HCT116 (cell line): ENCODE measurements around the gene MZT2A. TPM values are rescaled to one million over a fixed set of nuclear protein-coding genes. Genes with fewer than 3 reads are reported as not detected.

Experiments used
- ATAC-seq: fragments of 200-7000 bp; cut with Tn5 transposase; 2 replicates; pipeline ENCODE4 v1.9.1; 2020; ENCODE audit warnings: mild to moderate bottlenecking, moderate library complexity
- BruUV-seq: library from RNA; stranded (reverse); fragments of 400-500 nt; replicated peaks from 2 replicates; lab custom pipeline; 2021; lab: Mats Ljungman, UMichigan
- CTCF ChIA-PET: fragments of 300-600 bp; sonication (Branson Sonifier 250); formaldehyde crosslinking; loops from one replicate; lab custom pipeline; 2021; ENCODE audit warnings: antibody characterized with exemption; lab: Charles Lee
- POLR2A ChIA-PET: fragments of 300-600, 350-600 bp; sonication (Branson Sonifier 250); formaldehyde crosslinking; loops from one replicate; lab custom pipeline; 2021; ENCODE audit warnings: antibody characterized with exemption; lab: Charles Lee
- RAD21 ChIA-PET, 2 experiments: fragments of 300-600 bp; sonication (Branson Sonifier 250); formaldehyde crosslinking; loops; one replicate each; lab custom pipeline; 2023; ENCODE audit warnings: low total read pairs in 2 of 2; ENCODE audit not compliant: uncharacterized antibody in 2 of 2, unreplicated experiment in 2 of 2, low non-redundant PET in 1 of 2; lab: Charles Lee
- DNase-seq: peaks from one replicate; pipeline ENCODE4 v3.0.0-alpha.2; 2010; ENCODE audit warnings: low read depth, low spot score
- H2AFZ ChIP-seq: fragments of 200-600 bp; shearing (Covaris generic), sonication (generic); 2 replicates; pipeline ENCODE4 v1.6.1; 2017; ENCODE audit warnings: low read depth, mixed run types, mixed read lengths, antibody characterized with exemption, low read length; ENCODE audit not compliant: poor library complexity, severe bottlenecking
- H3K27ac ChIP-seq: 2 replicates; pipeline ENCODE4 v1.5.1; 2012; ENCODE audit warnings: low read depth, low read length
- H3K27me3 ChIP-seq: fragments of 200-600 bp; sonication (generic); 2 replicates; pipeline ENCODE4 v1.6.1; 2016; ENCODE audit warnings: mixed run types, low read length, mixed read lengths; ENCODE audit not compliant: insufficient read depth
- H3K36me3 ChIP-seq, 2 experiments: fragments of 200-500 bp in 1 of 2; fragments of 200-600 bp in 1 of 2; sonication (Bioruptor generic) in 1 of 2; sonication (generic) in 1 of 2; 2 replicates each; pipeline versions ENCODE4 v1.5.1 to v1.6.1; 2014 to 2016; ENCODE audit warnings: low read length in 2 of 2, inconsistent platforms in 1 of 2, mixed read lengths in 1 of 2, mixed run types in 1 of 2; ENCODE audit not compliant: insufficient read depth in 2 of 2, control insufficient read depth in 1 of 2
- H3K4me1 ChIP-seq, 2 experiments: fragments of 200-600 bp in 1 of 2; sonication (generic) in 1 of 2; 2 replicates each; pipeline versions ENCODE4 v1.5.1 to v1.6.1; 2012 to 2017; ENCODE audit warnings: low read length in 2 of 2, inconsistent platforms in 1 of 2, mild to moderate bottlenecking in 1 of 2, mixed read lengths in 1 of 2, mixed run types in 1 of 2, moderate library complexity in 1 of 2; ENCODE audit not compliant: insufficient read depth in 2 of 2, control insufficient read depth in 1 of 2
- H3K4me2 ChIP-seq: fragments of 200-600 bp; sonication (generic); 2 replicates; pipeline ENCODE4 v1.6.1; 2017; ENCODE audit warnings: mixed run types, low read length, mixed read lengths
- H3K4me3 ChIP-seq, 2 experiments: fragments of 200-600 bp in 1 of 2; sonication (generic) in 1 of 2; replicated peaks in 1 of 2; 2 replicates each; pipeline ENCODE4 v1.5.1; 2011 to 2016; ENCODE audit warnings: low read length in 2 of 2, control low read depth in 1 of 2, low read depth in 1 of 2, mild to moderate bottlenecking in 1 of 2, mixed read lengths in 1 of 2, mixed run types in 1 of 2
- H3K79me2 ChIP-seq: fragments of 200-600 bp; sonication (generic); 2 replicates; pipeline ENCODE4 v1.6.1; 2017; ENCODE audit warnings: mild to moderate bottlenecking, mixed run types, low read length, moderate library complexity, mixed read lengths; ENCODE audit not compliant: insufficient read depth
- H3K9ac ChIP-seq: fragments of 200-600 bp; sonication (generic); 2 replicates; pipeline ENCODE4 v1.6.1; 2016; ENCODE audit warnings: low read length, mixed read lengths
- H3K9me2 ChIP-seq: fragments of 200-600 bp; sonication (generic), shearing (Covaris generic); 2 replicates; pipeline ENCODE4 v1.6.1; 2017; ENCODE audit warnings: mixed run types, mild to moderate bottlenecking, moderate library complexity; ENCODE audit not compliant: insufficient read depth
- H3K9me3 ChIP-seq, 2 experiments: fragments of 200-500 bp in 1 of 2; fragments of 200-600 bp in 1 of 2; sonication (Bioruptor generic) in 1 of 2; sonication (generic) in 1 of 2; 2 replicates each; pipeline ENCODE4 v1.6.1; 2014 to 2017; ENCODE audit warnings: low read length in 2 of 2, mixed read lengths in 2 of 2, inconsistent platforms in 1 of 2, low read depth in 1 of 2, mild to moderate bottlenecking in 1 of 2, mixed run types in 1 of 2, moderate library complexity in 1 of 2; ENCODE audit not compliant: control insufficient read depth in 1 of 2, insufficient read depth in 1 of 2
- H4K20me1 ChIP-seq: fragments of 200-600 bp; sonication (generic), shearing (Covaris generic); 2 replicates; pipeline ENCODE4 v1.6.1; 2017; ENCODE audit warnings: mixed run types, mild to moderate bottlenecking, moderate library complexity; ENCODE audit not compliant: insufficient read depth
- CBX3 ChIP-seq: IDR thresholded peaks from 2 replicates; pipeline ENCODE4 v1.6.1; 2012; ENCODE audit warnings: low read depth
- EZH2 ChIP-seq: fragments of 200-600 bp; sonication (generic); IDR thresholded peaks from 2 replicates; pipeline ENCODE4 v1.6.1; 2017; ENCODE audit warnings: antibody characterized with exemption, mixed run types
- SRF ChIP-seq: IDR thresholded peaks from 2 replicates; pipeline ENCODE4 v1.6.1; 2012; ENCODE audit warnings: low read depth
- intact Hi-C: fragments of 100-400 bp; cut with micrococcal nuclease; formaldehyde crosslinking; loops from 2 replicates; pipeline ENCODE4 v1.10.0; 2022
- total RNA-seq: library from RNA; stranded (reverse); gene quantifications from one replicate; pipeline ENCODE4 v1.2.1, GENCODE V29; 2021; ENCODE audit not compliant: unreplicated experiment
- TF ChIP-seq, protein P1 (sequence below): IDR thresholded peaks from 2 replicates; pipeline ENCODE4 v1.6.1; 2011; ENCODE audit warnings: mild to moderate bottlenecking, low read length, moderate library complexity; ENCODE audit not compliant: insufficient replicate concordance; ENCODE audit errors: extremely low read depth
- TF ChIP-seq, protein P2 (sequence below), 3 experiments: fragments of 200-600 bp in 1 of 3; sonication (generic) in 1 of 3; IDR thresholded peaks in 2 of 3; conservative IDR thresholded peaks in 1 of 3; 2 replicates each; pipeline ENCODE4 v1.5.1; 2012 to 2017; ENCODE audit warnings: low read depth in 2 of 3, low read length in 2 of 3, antibody characterized with exemption in 1 of 3, borderline replicate concordance in 1 of 3, control low read depth in 1 of 3, mild to moderate bottlenecking in 1 of 3, mixed read lengths in 1 of 3, mixed run types in 1 of 3, moderate library complexity in 1 of 3; ENCODE audit not compliant: insufficient read depth in 1 of 3
- TF ChIP-seq, protein P3 (sequence below): IDR thresholded peaks from 2 replicates; pipeline ENCODE4 v1.6.1; 2012; ENCODE audit warnings: low read depth
- TF ChIP-seq, protein P4 (sequence below): IDR thresholded peaks from 2 replicates; pipeline ENCODE4 v1.6.1; 2012

The MZT2A gene
- total RNA-seq, 1 experiment from 2014 or later: 203 TPM

DNA sequence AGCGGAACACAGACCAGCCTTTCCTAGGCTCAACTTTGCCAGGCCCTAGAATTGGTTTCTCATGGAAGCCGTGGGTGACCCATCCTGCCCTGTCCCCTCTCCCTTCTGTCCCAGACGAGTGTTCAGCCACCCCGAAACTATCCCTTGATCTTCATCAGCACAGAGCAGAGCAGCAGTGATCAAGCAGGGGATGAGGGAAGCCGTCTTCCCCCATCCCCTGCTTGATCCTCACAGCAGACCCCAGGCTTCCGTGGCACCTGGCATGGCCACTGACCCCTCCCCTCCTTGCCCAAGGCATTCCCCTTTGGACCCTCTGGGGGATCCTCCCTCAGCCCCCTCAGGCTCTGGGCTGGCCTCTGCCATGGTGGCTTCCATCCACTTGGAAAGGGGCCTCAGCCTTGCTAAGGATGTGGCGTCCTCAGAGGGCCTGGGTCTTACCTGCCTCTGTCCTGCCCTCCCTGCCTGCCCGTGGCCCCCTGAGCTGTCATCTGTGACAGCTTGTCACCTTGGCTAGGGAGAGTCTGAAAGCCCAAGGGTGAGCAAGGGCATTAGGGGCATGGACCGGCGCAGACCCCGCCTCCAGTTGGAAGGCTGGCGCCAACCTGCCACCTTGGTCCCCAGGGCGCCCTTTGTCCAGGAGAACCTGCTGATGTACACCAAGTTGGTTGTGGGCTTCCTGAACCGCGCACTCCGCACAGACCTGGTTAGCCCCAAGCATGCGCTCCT, 25.1 kb upstream of the MZT2A start:
- intact Hi-C loops: no loop called here
- CTCF ChIA-PET: no interaction called here
- TF ChIP-seq, protein P1, sequence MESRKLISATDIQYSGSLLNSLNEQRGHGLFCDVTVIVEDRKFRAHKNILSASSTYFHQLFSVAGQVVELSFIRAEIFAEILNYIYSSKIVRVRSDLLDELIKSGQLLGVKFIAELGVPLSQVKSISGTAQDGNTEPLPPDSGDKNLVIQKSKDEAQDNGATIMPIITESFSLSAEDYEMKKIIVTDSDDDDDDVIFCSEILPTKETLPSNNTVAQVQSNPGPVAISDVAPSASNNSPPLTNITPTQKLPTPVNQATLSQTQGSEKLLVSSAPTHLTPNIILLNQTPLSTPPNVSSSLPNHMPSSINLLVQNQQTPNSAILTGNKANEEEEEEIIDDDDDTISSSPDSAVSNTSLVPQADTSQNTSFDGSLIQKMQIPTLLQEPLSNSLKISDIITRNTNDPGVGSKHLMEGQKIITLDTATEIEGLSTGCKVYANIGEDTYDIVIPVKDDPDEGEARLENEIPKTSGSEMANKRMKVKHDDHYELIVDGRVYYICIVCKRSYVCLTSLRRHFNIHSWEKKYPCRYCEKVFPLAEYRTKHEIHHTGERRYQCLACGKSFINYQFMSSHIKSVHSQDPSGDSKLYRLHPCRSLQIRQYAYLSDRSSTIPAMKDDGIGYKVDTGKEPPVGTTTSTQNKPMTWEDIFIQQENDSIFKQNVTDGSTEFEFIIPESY: no peak
- TF ChIP-seq, protein P2, sequence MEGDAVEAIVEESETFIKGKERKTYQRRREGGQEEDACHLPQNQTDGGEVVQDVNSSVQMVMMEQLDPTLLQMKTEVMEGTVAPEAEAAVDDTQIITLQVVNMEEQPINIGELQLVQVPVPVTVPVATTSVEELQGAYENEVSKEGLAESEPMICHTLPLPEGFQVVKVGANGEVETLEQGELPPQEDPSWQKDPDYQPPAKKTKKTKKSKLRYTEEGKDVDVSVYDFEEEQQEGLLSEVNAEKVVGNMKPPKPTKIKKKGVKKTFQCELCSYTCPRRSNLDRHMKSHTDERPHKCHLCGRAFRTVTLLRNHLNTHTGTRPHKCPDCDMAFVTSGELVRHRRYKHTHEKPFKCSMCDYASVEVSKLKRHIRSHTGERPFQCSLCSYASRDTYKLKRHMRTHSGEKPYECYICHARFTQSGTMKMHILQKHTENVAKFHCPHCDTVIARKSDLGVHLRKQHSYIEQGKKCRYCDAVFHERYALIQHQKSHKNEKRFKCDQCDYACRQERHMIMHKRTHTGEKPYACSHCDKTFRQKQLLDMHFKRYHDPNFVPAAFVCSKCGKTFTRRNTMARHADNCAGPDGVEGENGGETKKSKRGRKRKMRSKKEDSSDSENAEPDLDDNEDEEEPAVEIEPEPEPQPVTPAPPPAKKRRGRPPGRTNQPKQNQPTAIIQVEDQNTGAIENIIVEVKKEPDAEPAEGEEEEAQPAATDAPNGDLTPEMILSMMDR (IDR thresholded peaks at IDR 0.05 in 2 of 3, conservative IDR thresholded peaks at IDR 0.05 in 1 of 3; ENCODE audit: borderline replicate concordance in 1 of 3, insufficient read depth in 1 of 3, low read depth in 2 of 3, low read length in 2 of 3): no peak
- TF ChIP-seq CBX3 (no peak), SRF (no peak), EZH2 (no peak)
- TF ChIP-seq, protein P3, sequence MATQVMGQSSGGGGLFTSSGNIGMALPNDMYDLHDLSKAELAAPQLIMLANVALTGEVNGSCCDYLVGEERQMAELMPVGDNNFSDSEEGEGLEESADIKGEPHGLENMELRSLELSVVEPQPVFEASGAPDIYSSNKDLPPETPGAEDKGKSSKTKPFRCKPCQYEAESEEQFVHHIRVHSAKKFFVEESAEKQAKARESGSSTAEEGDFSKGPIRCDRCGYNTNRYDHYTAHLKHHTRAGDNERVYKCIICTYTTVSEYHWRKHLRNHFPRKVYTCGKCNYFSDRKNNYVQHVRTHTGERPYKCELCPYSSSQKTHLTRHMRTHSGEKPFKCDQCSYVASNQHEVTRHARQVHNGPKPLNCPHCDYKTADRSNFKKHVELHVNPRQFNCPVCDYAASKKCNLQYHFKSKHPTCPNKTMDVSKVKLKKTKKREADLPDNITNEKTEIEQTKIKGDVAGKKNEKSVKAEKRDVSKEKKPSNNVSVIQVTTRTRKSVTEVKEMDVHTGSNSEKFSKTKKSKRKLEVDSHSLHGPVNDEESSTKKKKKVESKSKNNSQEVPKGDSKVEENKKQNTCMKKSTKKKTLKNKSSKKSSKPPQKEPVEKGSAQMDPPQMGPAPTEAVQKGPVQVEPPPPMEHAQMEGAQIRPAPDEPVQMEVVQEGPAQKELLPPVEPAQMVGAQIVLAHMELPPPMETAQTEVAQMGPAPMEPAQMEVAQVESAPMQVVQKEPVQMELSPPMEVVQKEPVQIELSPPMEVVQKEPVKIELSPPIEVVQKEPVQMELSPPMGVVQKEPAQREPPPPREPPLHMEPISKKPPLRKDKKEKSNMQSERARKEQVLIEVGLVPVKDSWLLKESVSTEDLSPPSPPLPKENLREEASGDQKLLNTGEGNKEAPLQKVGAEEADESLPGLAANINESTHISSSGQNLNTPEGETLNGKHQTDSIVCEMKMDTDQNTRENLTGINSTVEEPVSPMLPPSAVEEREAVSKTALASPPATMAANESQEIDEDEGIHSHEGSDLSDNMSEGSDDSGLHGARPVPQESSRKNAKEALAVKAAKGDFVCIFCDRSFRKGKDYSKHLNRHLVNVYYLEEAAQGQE: no peak
- TF ChIP-seq, protein P4, sequence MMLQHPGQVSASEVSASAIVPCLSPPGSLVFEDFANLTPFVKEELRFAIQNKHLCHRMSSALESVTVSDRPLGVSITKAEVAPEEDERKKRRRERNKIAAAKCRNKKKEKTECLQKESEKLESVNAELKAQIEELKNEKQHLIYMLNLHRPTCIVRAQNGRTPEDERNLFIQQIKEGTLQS: no peak
- TF ChIP-seq, all 23 proteins: peak for 0
- Histone ChIP-seq H3K4me3 (no peak overlapping the region), H3K36me3 (no peaks in the 10 kb centered on the region), H4K20me1 (no peaks in the 10 kb centered on the region), H3K79me2 (no peaks in the 10 kb centered on the region), H3K9me3 (no peaks in the 10 kb centered on the region), H3K9ac (no peak overlapping the region), H3K27ac (no peak overlapping the region), H3K4me2 (no peak overlapping the region), H2AFZ (no peak overlapping the region), H3K27me3 (no peaks in the 10 kb centered on the region), H3K4me1 (no peaks in the 10 kb centered on the region), H3K9me2 (no peaks in the 10 kb centered on the region)
- ATAC-seq (no peak), DNase-seq (no peak)
- BruUV-seq: no TSS peak
- ChIA-PET POLR2A (no interaction called here), RAD21 (no interaction called here)
